ENCODE measurements around the gene FGD5.
A peak's percentile ranks its signal among the peaks of the same experiment; 100 is the strongest.

Gene FGD5

GRCh38 chr3:14837186-14837877, 18.6 kb downstream of the FGD5 start:
- H3K4me3 ChIP-seq (ENCODE audit: low read length), result no peak overlapping the region
- no peak overlapping the region for H3K27ac ChIP-seq (ENCODE audit: low read length)
- H3K4me1 ChIP-seq (ENCODE audit: control insufficient read depth, low read depth, low read length), result no peaks in the 10 kb centered on the region
- no peaks in the 10 kb centered on the region for H3K36me3 ChIP-seq (ENCODE audit: control insufficient read depth, low read depth, low read length)
- H3K27me3 ChIP-seq (ENCODE audit: control insufficient read depth, insufficient read depth, low read length), result no peaks in the 10 kb centered on the region
- H3K9ac ChIP-seq (ENCODE audit: low read length), result no peak overlapping the region
- no peaks in the 10 kb centered on the region for H3K9me3 ChIP-seq (ENCODE audit: control insufficient read depth, low read depth, low read length)

DNA sequence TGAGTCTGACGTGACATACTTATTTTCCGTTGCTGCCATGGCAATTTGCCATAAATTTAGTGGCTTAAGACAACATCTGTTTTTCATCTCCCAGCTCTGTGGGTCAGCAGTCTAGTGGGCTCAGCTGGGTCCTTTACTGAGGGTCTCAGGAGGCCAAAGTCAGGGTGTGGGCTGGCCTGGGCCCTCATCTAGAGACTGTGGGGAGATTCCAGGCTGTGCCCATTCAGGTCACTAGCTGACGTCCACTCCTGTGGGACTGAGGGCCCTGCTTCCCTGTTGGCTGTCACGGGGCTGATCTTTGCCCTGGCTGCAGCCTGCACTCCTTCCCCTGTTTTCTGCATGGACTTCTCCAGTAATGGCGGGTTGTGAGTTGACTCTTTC, 19.1 kb downstream of the FGD5 start:
- Histone ChIP-seq H3K27me3 (ENCODE audit: control insufficient read depth, insufficient read depth, low read length) (no peaks in the 10 kb centered on the region), H3K9ac (ENCODE audit: low read length) (no peak overlapping the region), H3K27ac (ENCODE audit: low read length) (no peak overlapping the region)

DNA sequence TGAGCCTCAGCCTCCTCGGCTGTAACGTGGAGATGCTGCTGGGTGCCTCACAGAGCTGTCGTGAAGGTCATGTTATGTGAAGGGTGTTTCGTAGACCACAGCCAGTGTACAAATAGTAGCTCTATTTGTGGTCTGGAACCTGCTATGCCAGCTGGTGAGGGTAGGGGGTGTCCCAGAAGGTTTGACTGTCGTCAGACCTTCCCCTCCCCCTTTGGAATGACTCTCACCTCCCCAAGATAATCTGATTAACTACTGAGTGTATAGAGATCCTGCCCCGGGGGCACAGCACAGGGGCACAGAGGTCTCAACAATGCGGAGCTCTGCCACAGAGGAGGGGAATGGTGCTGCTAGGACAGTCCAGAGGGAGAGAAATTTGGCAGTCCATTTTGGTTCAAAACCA, 20.5 kb downstream of the FGD5 start:
- H3K9ac ChIP-seq (ENCODE audit: low read length), result no peak overlapping the region
- H3K27ac ChIP-seq (ENCODE audit: low read length), result no peak overlapping the region
- no peaks in the 10 kb centered on the region for H3K27me3 ChIP-seq (ENCODE audit: control insufficient read depth, insufficient read depth, low read length)
- H3K36me3 ChIP-seq (ENCODE audit: control insufficient read depth, low read depth, low read length), result no peaks in the 10 kb centered on the region
- no peak overlapping the region for H3K4me3 ChIP-seq (ENCODE audit: low read length)
- no peaks in the 10 kb centered on the region for H3K9me3 ChIP-seq (ENCODE audit: control insufficient read depth, low read depth, low read length)
- no peaks in the 10 kb centered on the region for H3K4me1 ChIP-seq (ENCODE audit: control insufficient read depth, low read depth, low read length)

More for the DNA sequence above, 19.1 kb downstream of the FGD5 start:
- H3K36me3 ChIP-seq (ENCODE audit: control insufficient read depth, low read depth, low read length), result no peaks in the 10 kb centered on the region
- no peaks in the 10 kb centered on the region for H3K4me1 ChIP-seq (ENCODE audit: control insufficient read depth, low read depth, low read length)
- no peaks in the 10 kb centered on the region for H3K9me3 ChIP-seq (ENCODE audit: control insufficient read depth, low read depth, low read length)
- no peak overlapping the region for H3K4me3 ChIP-seq (ENCODE audit: low read length)

- no peak overlapping the region for H3K9ac ChIP-seq (ENCODE audit: low read length)
- no peaks in the 10 kb centered on the region for H3K27me3 ChIP-seq (ENCODE audit: control insufficient read depth, insufficient read depth, low read length)
- H3K27ac ChIP-seq (ENCODE audit: low read length), result no peak overlapping the region
- no peaks in the 10 kb centered on the region for H3K9me3 ChIP-seq (ENCODE audit: control insufficient read depth, low read depth, low read length)
- no peaks in the 10 kb centered on the region for H3K36me3 ChIP-seq (ENCODE audit: control insufficient read depth, low read depth, low read length)
- peaks cover 17% of the 10 kb centered on the region for H3K4me1 ChIP-seq (ENCODE audit: control insufficient read depth, low read depth, low read length)
- H3K4me3 ChIP-seq (ENCODE audit: low read length), result no peak overlapping the region
Measured at GRCh38 chr3:14841836-14842235, 23.1 kb downstream of the FGD5 start.

DNA sequence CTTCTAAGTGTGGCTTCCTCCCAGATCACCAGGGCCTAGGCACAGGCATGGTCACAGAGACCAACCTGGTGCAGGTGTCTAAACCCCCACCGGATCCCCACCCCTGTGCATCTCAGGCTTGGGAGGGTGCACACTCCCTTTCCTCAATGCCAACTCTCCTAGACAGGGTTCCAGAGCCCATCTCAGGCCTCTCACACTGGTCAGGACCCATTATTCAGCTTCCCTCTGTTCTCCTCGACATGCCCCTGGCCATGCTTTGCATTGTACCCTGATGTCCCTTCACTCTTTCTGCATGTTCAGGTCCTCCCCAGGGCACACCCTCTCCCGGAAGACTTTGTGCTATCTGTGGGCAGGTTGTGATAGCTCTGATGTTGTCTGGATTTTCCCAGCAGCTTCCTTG, 23.5 kb downstream of the FGD5 start:
- Histone ChIP-seq H3K27me3 (ENCODE audit: control insufficient read depth, insufficient read depth, low read length) (no peaks in the 10 kb centered on the region), H3K27ac (ENCODE audit: low read length) (no peak overlapping the region), H3K36me3 (ENCODE audit: control insufficient read depth, low read depth, low read length) (no peaks in the 10 kb centered on the region), H3K9ac (ENCODE audit: low read length) (no peak overlapping the region), H3K4me1 (ENCODE audit: control insufficient read depth, low read depth, low read length) (peaks cover 21% of the 10 kb centered on the region), H3K9me3 (ENCODE audit: control insufficient read depth, low read depth, low read length) (no peaks in the 10 kb centered on the region), H3K4me3 (ENCODE audit: low read length) (no peak overlapping the region)

- H3K9me3 ChIP-seq (ENCODE audit: control insufficient read depth, low read depth, low read length), result no peaks in the 10 kb centered on the region
- H3K4me1 ChIP-seq (ENCODE audit: control insufficient read depth, low read depth, low read length), result peaks cover 32% of the 10 kb centered on the region
- no peak overlapping the region for H3K9ac ChIP-seq (ENCODE audit: low read length)
- H3K36me3 ChIP-seq (ENCODE audit: control insufficient read depth, low read depth, low read length), result no peaks in the 10 kb centered on the region
- H3K27ac ChIP-seq (ENCODE audit: low read length), result no peak overlapping the region
- no peak overlapping the region for H3K4me3 ChIP-seq (ENCODE audit: low read length)
- no peaks in the 10 kb centered on the region for H3K27me3 ChIP-seq (ENCODE audit: control insufficient read depth, insufficient read depth, low read length)
Measured at GRCh38 chr3:14843321-14843720, 24.6 kb downstream of the FGD5 start.

GRCh38 chr3:14844386-14845170, 25.8 kb downstream of the FGD5 start:
- Histone ChIP-seq H3K27me3 (ENCODE audit: control insufficient read depth, insufficient read depth, low read length) (no peaks in the 10 kb centered on the region), H3K9ac (ENCODE audit: low read length) (no peak overlapping the region), H3K27ac (ENCODE audit: low read length) (no peak overlapping the region), H3K4me3 (ENCODE audit: low read length) (no peak overlapping the region), H3K4me1 (ENCODE audit: control insufficient read depth, low read depth, low read length) (peaks cover 33% of the 10 kb centered on the region), H3K36me3 (ENCODE audit: control insufficient read depth, low read depth, low read length) (no peaks in the 10 kb centered on the region), H3K9me3 (ENCODE audit: control insufficient read depth, low read depth, low read length) (no peaks in the 10 kb centered on the region)

DNA sequence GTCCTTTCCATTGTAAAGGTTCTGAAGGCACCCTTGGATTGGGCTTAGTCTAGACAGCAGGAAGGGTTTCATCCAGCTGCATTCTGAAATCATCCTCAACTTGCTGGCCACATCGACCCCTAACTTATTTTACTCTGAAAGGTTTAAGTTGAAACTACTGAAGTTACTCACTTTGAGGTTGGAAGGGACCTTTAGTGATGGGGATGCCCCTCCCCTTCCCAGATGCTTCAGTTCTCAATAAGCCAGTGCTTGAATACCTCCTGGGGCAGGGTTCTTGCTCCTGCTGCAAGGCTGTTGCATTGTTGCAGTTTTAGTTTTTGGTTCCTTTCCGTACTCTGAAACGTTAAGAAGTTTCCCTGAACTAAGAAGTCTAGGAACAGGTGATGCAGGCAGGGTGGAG, 26.4 kb downstream of the FGD5 start:
- Histone ChIP-seq H3K36me3 (ENCODE audit: control insufficient read depth, low read depth, low read length) (no peaks in the 10 kb centered on the region), H3K4me3 (ENCODE audit: low read length) (no peak overlapping the region), H3K9me3 (ENCODE audit: control insufficient read depth, low read depth, low read length) (no peaks in the 10 kb centered on the region), H3K27ac (ENCODE audit: low read length) (no peak overlapping the region), H3K4me1 (ENCODE audit: control insufficient read depth, low read depth, low read length) (peaks cover 39% of the 10 kb centered on the region), H3K9ac (ENCODE audit: low read length) (no peak overlapping the region), H3K27me3 (ENCODE audit: control insufficient read depth, insufficient read depth, low read length) (no peaks in the 10 kb centered on the region)

GRCh38 chr3:14845826-14846225, 27.1 kb downstream of the FGD5 start:
- Histone ChIP-seq H3K27ac (ENCODE audit: low read length) (no peak overlapping the region), H3K36me3 (ENCODE audit: control insufficient read depth, low read depth, low read length) (no peaks in the 10 kb centered on the region), H3K9ac (ENCODE audit: low read length) (no peak overlapping the region), H3K27me3 (ENCODE audit: control insufficient read depth, insufficient read depth, low read length) (no peaks in the 10 kb centered on the region), H3K4me1 (ENCODE audit: control insufficient read depth, low read depth, low read length) (peaks cover 41% of the 10 kb centered on the region), H3K4me3 (ENCODE audit: low read length) (no peak overlapping the region), H3K9me3 (ENCODE audit: control insufficient read depth, low read depth, low read length) (no peaks in the 10 kb centered on the region)

GRCh38 chr3:14846226-14846880, 27.6 kb downstream of the FGD5 start:
- H3K4me1 ChIP-seq (ENCODE audit: control insufficient read depth, low read depth, low read length), result peaks cover 41% of the 10 kb centered on the region

DNA sequence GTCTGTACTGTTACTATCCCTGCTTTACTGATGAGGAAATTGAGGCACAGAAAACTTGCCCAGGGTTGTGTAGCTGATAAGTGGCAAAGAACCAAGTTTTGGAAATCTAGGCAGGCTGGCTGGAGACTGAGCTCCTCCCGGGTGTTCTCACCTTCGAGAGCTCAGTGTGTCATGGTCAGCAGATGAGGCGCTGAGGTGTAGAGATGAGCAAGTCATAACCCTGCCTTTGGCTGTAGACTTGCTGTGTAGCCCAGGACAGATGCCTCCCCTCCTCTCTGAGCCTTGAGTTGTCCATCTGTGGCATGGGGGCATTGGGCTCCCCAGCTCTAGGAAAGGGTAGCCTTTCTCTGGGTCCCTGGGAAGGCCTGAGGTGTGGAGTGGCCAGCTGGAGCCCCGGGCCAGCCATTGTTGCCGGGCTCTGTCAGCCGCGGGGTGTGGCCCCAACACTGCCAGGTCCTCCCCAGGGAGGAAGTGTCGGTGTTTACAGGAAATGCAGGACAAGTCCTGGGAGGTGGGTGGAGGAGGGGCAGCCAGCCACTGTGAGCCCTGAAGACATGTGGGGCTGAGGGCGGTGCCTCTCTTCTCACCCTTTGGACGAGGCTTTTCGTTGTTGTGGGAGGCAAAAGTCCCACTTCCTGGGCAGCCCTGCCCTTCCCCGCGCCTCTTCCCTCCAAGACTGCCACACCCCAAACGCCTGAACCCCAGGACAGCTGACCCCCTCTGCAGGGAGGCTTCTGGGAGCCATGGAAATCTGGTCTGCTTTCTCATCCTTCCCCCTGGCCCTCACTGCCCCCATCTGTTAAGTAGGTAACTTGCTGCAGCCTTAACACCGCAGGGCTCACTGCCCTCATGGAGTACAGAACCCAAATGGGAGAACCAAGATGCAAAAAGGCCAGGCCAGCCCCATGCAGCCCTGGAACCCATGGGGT, 29.1 kb downstream of the FGD5 start:
- H3K4me1 ChIP-seq (ENCODE audit: control insufficient read depth, low read depth, low read length), result peaks cover 41% of the 10 kb centered on the region
- peak overlapping the region; percentile 14 for H3K4me3 ChIP-seq (ENCODE audit: low read length)
- H3K27me3 ChIP-seq (ENCODE audit: control insufficient read depth, insufficient read depth, low read length), result no peaks in the 10 kb centered on the region
- peak overlapping the region; percentile 5 for H3K27ac ChIP-seq (ENCODE audit: low read length)
- no peaks in the 10 kb centered on the region for H3K9me3 ChIP-seq (ENCODE audit: control insufficient read depth, low read depth, low read length)
- H3K36me3 ChIP-seq (ENCODE audit: control insufficient read depth, low read depth, low read length), result no peaks in the 10 kb centered on the region
- H3K9ac ChIP-seq (ENCODE audit: low read length), result no peak overlapping the region

More at GRCh38 chr3:14846226-14846880, 27.6 kb downstream of the FGD5 start:
- Histone ChIP-seq H3K4me3 (ENCODE audit: low read length) (no peak overlapping the region), H3K9ac (ENCODE audit: low read length) (no peak overlapping the region), H3K27me3 (ENCODE audit: control insufficient read depth, insufficient read depth, low read length) (no peaks in the 10 kb centered on the region), H3K27ac (ENCODE audit: low read length) (no peak overlapping the region), H3K36me3 (ENCODE audit: control insufficient read depth, low read depth, low read length) (no peaks in the 10 kb centered on the region), H3K9me3 (ENCODE audit: control insufficient read depth, low read depth, low read length) (no peaks in the 10 kb centered on the region)

All from iPS-18a (cell line).